Erythroblast (primary cell): ENCODE data around the gene PTH1R.

Source experiments
- GATA1 ChIP-seq: IDR thresholded peaks from 2 replicates; pipeline ENCODE4 v1.6.1; 2011; ENCODE audit warnings: low read depth, mild to moderate bottlenecking, control low read depth, low read length, moderate library complexity
- POLR2A ChIP-seq: IDR thresholded peaks from 2 replicates; pipeline ENCODE4 v1.6.1; 2011; ENCODE audit warnings: mild to moderate bottlenecking, low read length

GRCh38 chr3:46922426-46922825 is 44.9 kb downstream of the PTH1R start:
- TF ChIP-seq POLR2A (no peak), GATA1 (no peak)
